SU-DHL-6 (cell line): ENCODE results near the gene ZNF532.

Experiments used
- CTCF ChIP-seq: fragments of 200-600 bp; sonication (generic); IDR thresholded peaks from one replicate; pipeline ENCODE4 v1.5.1; 2017; ENCODE audit warnings: antibody characterized with exemption, mild to moderate bottlenecking, low read length, moderate library complexity; ENCODE audit not compliant: insufficient read depth, poor library complexity, severe bottlenecking
- EZH2phosphoT487 ChIP-seq: fragments of 200-600 bp; sonication (generic), shearing (Covaris generic); conservative IDR thresholded peaks from 2 replicates; pipeline ENCODE4 v1.6.1; 2018; ENCODE audit warnings: mild to moderate bottlenecking, antibody characterized with exemption, low read length, moderate library complexity, mixed read lengths

GRCh38 chr18:58864146-58865032 is at the start of gene ZNF532:
- no peak for TF ChIP-seq CTCF
- TF ChIP-seq EZH2phosphoT487 = no peak
